ENCODE data around the gene PPM1A.

- TF ChIP-seq POLR2A (IDR thresholded peaks at IDR 0.05) (no peak), POLR2AphosphoS5 (IDR thresholded peaks at IDR 0.05) (no peak)
- TF ChIP-seq, protein P1, sequence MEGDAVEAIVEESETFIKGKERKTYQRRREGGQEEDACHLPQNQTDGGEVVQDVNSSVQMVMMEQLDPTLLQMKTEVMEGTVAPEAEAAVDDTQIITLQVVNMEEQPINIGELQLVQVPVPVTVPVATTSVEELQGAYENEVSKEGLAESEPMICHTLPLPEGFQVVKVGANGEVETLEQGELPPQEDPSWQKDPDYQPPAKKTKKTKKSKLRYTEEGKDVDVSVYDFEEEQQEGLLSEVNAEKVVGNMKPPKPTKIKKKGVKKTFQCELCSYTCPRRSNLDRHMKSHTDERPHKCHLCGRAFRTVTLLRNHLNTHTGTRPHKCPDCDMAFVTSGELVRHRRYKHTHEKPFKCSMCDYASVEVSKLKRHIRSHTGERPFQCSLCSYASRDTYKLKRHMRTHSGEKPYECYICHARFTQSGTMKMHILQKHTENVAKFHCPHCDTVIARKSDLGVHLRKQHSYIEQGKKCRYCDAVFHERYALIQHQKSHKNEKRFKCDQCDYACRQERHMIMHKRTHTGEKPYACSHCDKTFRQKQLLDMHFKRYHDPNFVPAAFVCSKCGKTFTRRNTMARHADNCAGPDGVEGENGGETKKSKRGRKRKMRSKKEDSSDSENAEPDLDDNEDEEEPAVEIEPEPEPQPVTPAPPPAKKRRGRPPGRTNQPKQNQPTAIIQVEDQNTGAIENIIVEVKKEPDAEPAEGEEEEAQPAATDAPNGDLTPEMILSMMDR (IDR thresholded peaks at IDR 0.05): no peak
These were observed 8.8 kb downstream of the PPM1A start for GRCh38 chr14:60257865-60258264.

Measured in stomach (tissue), 4 donors.